K562 (cell line): ENCODE measurements around the gene CMTM5. TPM values are rescaled to one million over a fixed set of nuclear protein-coding genes. Genes with fewer than 3 reads are reported as not detected.

Experiments
- CHD4 ChIP-seq: fragments of 200-600 bp; sonication (generic); IDR thresholded peaks from 3 replicates; pipeline ENCODE4 v1.6.1; 2012; ENCODE audit warnings: low read depth, mild to moderate bottlenecking, mixed read lengths, low read length, inconsistent platforms; ENCODE audit not compliant: insufficient read depth, insufficient replicate concordance, poor library complexity, severe bottlenecking
- E2F8 ChIP-seq: fragments of 450-650 bp; IDR thresholded peaks from 2 replicates; pipeline ENCODE4 v1.7.1; 2018; ENCODE audit warnings: mild to moderate bottlenecking, low read depth; ENCODE audit not compliant: partially characterized antibody
- ETV1 ChIP-seq: fragments of 450-650 bp; conservative IDR thresholded peaks from 2 replicates; pipeline ENCODE4 v1.6.1; 2016; ENCODE audit warnings: missing genetic modification characterization, control low read depth, low read depth, missing compliant biosample characterization
- FOXO4 ChIP-seq: fragments of 450-650 bp; formaldehyde crosslinking; IDR thresholded peaks from 2 replicates; pipeline ENCODE4 v1.4.0; 2020; ENCODE audit warnings: mild to moderate bottlenecking, moderate library complexity
- HNRNPK ChIP-seq: fragments of 200-400 bp; formaldehyde crosslinking; IDR thresholded peaks from one replicate; pipeline ENCODE4 v1.6.1; 2018; ENCODE audit warnings: mild to moderate bottlenecking, low read depth, low read length; ENCODE audit not compliant: poor library complexity, severe bottlenecking
- ILK ChIP-seq: fragments of 450-650 bp; IDR thresholded peaks from 2 replicates; pipeline ENCODE4 v1.6.1; 2016; ENCODE audit warnings: missing genetic modification characterization, low read depth, mild to moderate bottlenecking, missing compliant biosample characterization, moderate library complexity, borderline replicate concordance
- PURB ChIP-seq: sonication (generic); formaldehyde crosslinking; IDR thresholded peaks from 2 replicates; pipeline ENCODE4 v1.9.0; 2021; ENCODE audit warnings: low read depth, mild to moderate bottlenecking, missing genetic modification reagents
- RBM39 ChIP-seq: fragments of 200-400 bp; formaldehyde crosslinking; optimal IDR thresholded peaks from 2 replicates; pipeline ENCODE3; 2018; ENCODE audit warnings: low read depth, low read length
- TCF15 ChIP-seq: fragments of 250-450 bp; sonication (Bioruptor Pico); IDR thresholded peaks from 2 replicates; pipeline ENCODE4 v1.8.0; 2022; ENCODE audit warnings: moderate library complexity, mild to moderate bottlenecking, inconsistent platforms
- TEAD4 ChIP-seq, 2 experiments: sonication (generic) in 1 of 2; formaldehyde crosslinking in 1 of 2; IDR thresholded peaks; 2 replicates each; pipeline versions ENCODE4 v1.6.1 to v1.8.0; 2012 to 2022; ENCODE audit warnings: borderline replicate concordance in 1 of 2, inconsistent platforms in 1 of 2, low read length in 1 of 2, mild to moderate bottlenecking in 1 of 2, missing genetic modification reagents in 1 of 2
- polyA plus RNA-seq, 8 experiments: library from polyadenylated mRNA; depleted of rRNA in 4 of 8; stranded (reverse) in 5 of 8; unstranded in 3 of 8; fragments of >200 nt; fragmentation: Nextera tagmentation in 2 of 8; fragmentation: Illumina TruSeq in 1 of 8; extraction: Ambion mirVana in 2 of 8; extraction: Trizol in 1 of 8; gene quantifications; 2 replicates each; pipeline versions ENCODE4 v1.2.1 to v1.2.3, GENCODE V29; 2011 to 2014; ENCODE audit warnings: inconsistent platforms in 1 of 8, missing spikeins in 1 of 8
- total RNA-seq, 7 experiments: library from RNA; depleted of rRNA in 6 of 7; stranded (reverse); fragments of >200 nt in 6 of 7; fragmentation: Illumina TruSeq in 2 of 7; extraction: Trizol in 2 of 7; gene quantifications; 2 replicates each; pipeline versions ENCODE4 v1.2.1 to v1.2.3, GENCODE V29; 2011 to 2021; ENCODE audit warnings: low replicate concordance in 1 of 7
- TF ChIP-seq, protein P1 (sequence below): fragments of 450-650 bp; formaldehyde crosslinking; IDR thresholded peaks from 2 replicates; pipeline ENCODE4 v1.4.0; 2020; ENCODE audit warnings: mild to moderate bottlenecking, moderate library complexity
- TF ChIP-seq, protein P2 (sequence below): sonication (generic); formaldehyde crosslinking; IDR thresholded peaks from 2 replicates; pipeline ENCODE4 v1.8.1; 2023; ENCODE audit warnings: mild to moderate bottlenecking, missing genetic modification reagents
- TF ChIP-seq, protein P3 (sequence below): fragments of 450-650 bp; IDR thresholded peaks from 2 replicates; pipeline ENCODE4 v1.6.1; 2018; ENCODE audit not compliant: partially characterized antibody

Gene CMTM5
- total and polyA plus RNA-seq, 9 of the 15 experiments (the other 6 are each of a cell fraction or from before 2014, with no cell fraction given), result 0.21 TPM; not detected in 8

GRCh38 chr14:23327947-23328744, 48.7 kb upstream of the CMTM5 start (continued):
- peak; percentile 31 for TF ChIP-seq E2F8
- no peak for TF ChIP-seq ETV1 (tag)
- no peak for TF ChIP-seq RBM39
- no peak for TF ChIP-seq PURB (CRISPR knock-in tag)
- TF ChIP-seq TEAD4 (IDR thresholded peaks at IDR 0.05; ENCODE audit: low read length), result peak; percentile 27; the same call in 1 of the 2 replicates
- TF ChIP-seq TEAD4 (CRISPR knock-in tag; IDR thresholded peaks at IDR 0.05; ENCODE audit: borderline replicate concordance), result no peak
- TF ChIP-seq CHD4, result no peak
- TF ChIP-seq TCF15 (CRISPR knock-in tag), result no peak
- no peak for TF ChIP-seq HNRNPK
- TF ChIP-seq, protein P1, sequence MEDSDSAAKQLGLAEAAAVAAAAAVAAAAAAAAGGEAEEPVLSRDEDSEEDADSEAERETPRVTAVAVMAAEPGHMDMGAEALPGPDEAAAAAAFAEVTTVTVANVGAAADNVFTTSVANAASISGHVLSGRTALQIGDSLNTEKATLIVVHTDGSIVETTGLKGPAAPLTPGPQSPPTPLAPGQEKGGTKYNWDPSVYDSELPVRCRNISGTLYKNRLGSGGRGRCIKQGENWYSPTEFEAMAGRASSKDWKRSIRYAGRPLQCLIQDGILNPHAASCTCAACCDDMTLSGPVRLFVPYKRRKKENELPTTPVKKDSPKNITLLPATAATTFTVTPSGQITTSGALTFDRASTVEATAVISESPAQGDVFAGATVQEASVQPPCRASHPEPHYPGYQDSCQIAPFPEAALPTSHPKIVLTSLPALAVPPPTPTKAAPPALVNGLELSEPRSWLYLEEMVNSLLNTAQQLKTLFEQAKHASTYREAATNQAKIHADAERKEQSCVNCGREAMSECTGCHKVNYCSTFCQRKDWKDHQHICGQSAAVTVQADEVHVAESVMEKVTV (CRISPR knock-in tag), result peak; percentile 87
- no peak for TF ChIP-seq FOXO4 (CRISPR knock-in tag)
- TF ChIP-seq ILK (tag), result no peak
- TF ChIP-seq, protein P2, sequence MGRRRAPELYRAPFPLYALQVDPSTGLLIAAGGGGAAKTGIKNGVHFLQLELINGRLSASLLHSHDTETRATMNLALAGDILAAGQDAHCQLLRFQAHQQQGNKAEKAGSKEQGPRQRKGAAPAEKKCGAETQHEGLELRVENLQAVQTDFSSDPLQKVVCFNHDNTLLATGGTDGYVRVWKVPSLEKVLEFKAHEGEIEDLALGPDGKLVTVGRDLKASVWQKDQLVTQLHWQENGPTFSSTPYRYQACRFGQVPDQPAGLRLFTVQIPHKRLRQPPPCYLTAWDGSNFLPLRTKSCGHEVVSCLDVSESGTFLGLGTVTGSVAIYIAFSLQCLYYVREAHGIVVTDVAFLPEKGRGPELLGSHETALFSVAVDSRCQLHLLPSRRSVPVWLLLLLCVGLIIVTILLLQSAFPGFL (CRISPR knock-in tag), result 0 out of 2 replicates have a peak, but pooled peaks have one; percentile 17
- TF ChIP-seq, protein P3, sequence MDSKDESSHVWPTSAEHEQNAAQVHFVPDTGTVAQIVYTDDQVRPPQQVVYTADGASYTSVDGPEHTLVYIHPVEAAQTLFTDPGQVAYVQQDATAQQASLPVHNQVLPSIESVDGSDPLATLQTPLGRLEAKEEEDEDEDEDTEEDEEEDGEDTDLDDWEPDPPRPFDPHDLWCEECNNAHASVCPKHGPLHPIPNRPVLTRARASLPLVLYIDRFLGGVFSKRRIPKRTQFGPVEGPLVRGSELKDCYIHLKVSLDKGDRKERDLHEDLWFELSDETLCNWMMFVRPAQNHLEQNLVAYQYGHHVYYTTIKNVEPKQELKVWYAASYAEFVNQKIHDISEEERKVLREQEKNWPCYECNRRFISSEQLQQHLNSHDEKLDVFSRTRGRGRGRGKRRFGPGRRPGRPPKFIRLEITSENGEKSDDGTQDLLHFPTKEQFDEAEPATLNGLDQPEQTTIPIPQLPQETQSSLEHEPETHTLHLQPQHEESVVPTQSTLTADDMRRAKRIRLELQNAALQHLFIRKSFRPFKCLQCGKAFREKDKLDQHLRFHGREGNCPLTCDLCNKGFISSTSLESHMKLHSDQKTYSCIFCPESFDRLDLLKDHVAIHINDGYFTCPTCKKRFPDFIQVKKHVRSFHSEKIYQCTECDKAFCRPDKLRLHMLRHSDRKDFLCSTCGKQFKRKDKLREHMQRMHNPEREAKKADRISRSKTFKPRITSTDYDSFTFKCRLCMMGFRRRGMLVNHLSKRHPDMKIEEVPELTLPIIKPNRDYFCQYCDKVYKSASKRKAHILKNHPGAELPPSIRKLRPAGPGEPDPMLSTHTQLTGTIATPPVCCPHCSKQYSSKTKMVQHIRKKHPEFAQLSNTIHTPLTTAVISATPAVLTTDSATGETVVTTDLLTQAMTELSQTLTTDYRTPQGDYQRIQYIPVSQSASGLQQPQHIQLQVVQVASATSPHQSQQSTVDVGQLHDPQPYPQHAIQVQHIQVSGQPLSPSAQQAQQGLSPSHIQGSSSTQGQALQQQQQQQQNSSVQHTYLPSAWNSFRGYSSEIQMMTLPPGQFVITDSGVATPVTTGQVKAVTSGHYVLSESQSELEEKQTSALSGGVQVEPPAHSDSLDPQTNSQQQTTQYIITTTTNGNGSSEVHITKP, result no peak
